K562 (cell line): ENCODE results near the gene C22orf39. TPM values are rescaled to one million over a fixed set of nuclear protein-coding genes. Genes with fewer than 3 reads are reported as not detected.

Experiments
- BRD4 ChIP-seq: fragments of 200-600 bp; sonication (generic); IDR thresholded peaks from 2 replicates; pipeline ENCODE4 v1.6.1; 2017; ENCODE audit warnings: inconsistent platforms
- E4F1 ChIP-seq: fragments of 250-450 bp; sonication (Bioruptor Pico); IDR thresholded peaks from 2 replicates; pipeline ENCODE4 v1.5.0; 2021; ENCODE audit warnings: mild to moderate bottlenecking, borderline replicate concordance
- ELF4 ChIP-seq: fragments of 450-650 bp; formaldehyde crosslinking; IDR thresholded peaks from 2 replicates; pipeline ENCODE4 v1.4.0; 2022; ENCODE audit warnings: missing genetic modification characterization
- FOXA3 ChIP-seq, 2 experiments: fragments of 450-650 bp in 1 of 2; sonication (generic) in 1 of 2; formaldehyde crosslinking; IDR thresholded peaks in 1 of 2; conservative IDR thresholded peaks in 1 of 2; 2 replicates each; pipeline versions ENCODE4 v1.4.0 to v1.8.0; 2020 to 2022; ENCODE audit warnings: mild to moderate bottlenecking in 2 of 2, missing genetic modification reagents in 1 of 2
- HOXB6 ChIP-seq: fragments of 250-450 bp; sonication (Bioruptor Pico); IDR thresholded peaks from 2 replicates; pipeline ENCODE4 v1.5.1; 2022; ENCODE audit warnings: mild to moderate bottlenecking, borderline replicate concordance
- KLF6 ChIP-seq: fragments of 250-450 bp; sonication (Bioruptor Pico); IDR thresholded peaks from 2 replicates; pipeline ENCODE4 v1.4.0; 2020; ENCODE audit warnings: mild to moderate bottlenecking, moderate library complexity, borderline replicate concordance
- MAZ ChIP-seq, 2 experiments: fragments of 450-650 bp in 1 of 2; sonication (generic) in 1 of 2; formaldehyde crosslinking; IDR thresholded peaks in 1 of 2; conservative IDR thresholded peaks in 1 of 2; 2 replicates each; pipeline versions ENCODE4 v1.4.0 to v1.5.0; 2020; ENCODE audit warnings: mild to moderate bottlenecking in 1 of 2, missing genetic modification reagents in 1 of 2
- MITF ChIP-seq: IDR thresholded peaks from 2 replicates; pipeline ENCODE4 v1.6.1; 2014; ENCODE audit warnings: antibody characterized with exemption
- MTA3 ChIP-seq: fragments of 450-650 bp; formaldehyde crosslinking; IDR thresholded peaks from 2 replicates; pipeline ENCODE4 v1.6.1; 2017; ENCODE audit warnings: mild to moderate bottlenecking, borderline replicate concordance
- NFATC3 ChIP-seq: fragments of 450-650 bp; IDR thresholded peaks from 2 replicates; pipeline ENCODE4 v1.6.1; 2017; ENCODE audit warnings: mild to moderate bottlenecking
- RHOXF2B ChIP-seq: fragments of 250-450 bp; sonication (Bioruptor Pico); conservative IDR thresholded peaks from 2 replicates; pipeline ENCODE4 v1.5.1; 2021
- SMAD3 ChIP-seq: fragments of 450-650 bp; formaldehyde crosslinking; conservative IDR thresholded peaks from 2 replicates; pipeline ENCODE4 v1.4.0; 2020; ENCODE audit warnings: mild to moderate bottlenecking
- TEAD1 ChIP-seq, 2 experiments: fragments of 450-650 bp in 1 of 2; sonication (generic) in 1 of 2; formaldehyde crosslinking; IDR thresholded peaks; 2 replicates each; pipeline versions ENCODE4 v1.4.0 to v1.8.0; 2020 to 2022; ENCODE audit warnings: mild to moderate bottlenecking in 2 of 2, missing genetic modification reagents in 1 of 2
- ZFP36 ChIP-seq: fragments of 150-350 bp; IDR thresholded peaks from 2 replicates; pipeline ENCODE4 v1.6.1; 2018; ENCODE audit warnings: low read length, low read depth; ENCODE audit not compliant: partially characterized antibody
- ZKSCAN3 ChIP-seq: fragments of 250-450 bp; sonication (Bioruptor Pico); IDR thresholded peaks from 2 replicates; pipeline ENCODE4 v1.4.0; 2020
- ZNF324 ChIP-seq: fragments of 250-450 bp; sonication (Bioruptor Pico); IDR thresholded peaks from 2 replicates; pipeline ENCODE4 v1.4.0; 2020; ENCODE audit warnings: mild to moderate bottlenecking
- ZNF431 ChIP-seq: sonication (generic); formaldehyde crosslinking; IDR thresholded peaks from 2 replicates; pipeline ENCODE4 v1.8.0; 2022; ENCODE audit warnings: mild to moderate bottlenecking, missing genetic modification reagents
- ZNF583 ChIP-seq: fragments of 250-450 bp; sonication (Bioruptor Pico); IDR thresholded peaks from 2 replicates; pipeline ENCODE4 v1.4.0; 2020
- ZNF778 ChIP-seq: fragments of 450-650 bp; formaldehyde crosslinking; IDR thresholded peaks from 2 replicates; pipeline ENCODE4 v1.4.0; 2020; ENCODE audit warnings: mild to moderate bottlenecking, moderate library complexity
- polyA plus RNA-seq, 8 experiments: library from polyadenylated mRNA; depleted of rRNA in 4 of 8; stranded (reverse) in 5 of 8; unstranded in 3 of 8; fragments of >200 nt; fragmentation: Nextera tagmentation in 2 of 8; fragmentation: Illumina TruSeq in 1 of 8; extraction: Ambion mirVana in 2 of 8; extraction: Trizol in 1 of 8; gene quantifications; 2 replicates each; pipeline versions ENCODE4 v1.2.1 to v1.2.3, GENCODE V29; 2011 to 2014; ENCODE audit warnings: inconsistent platforms in 1 of 8, missing spikeins in 1 of 8
- total RNA-seq, 7 experiments: library from RNA; depleted of rRNA in 6 of 7; stranded (reverse); fragments of >200 nt in 6 of 7; fragmentation: Illumina TruSeq in 2 of 7; extraction: Trizol in 2 of 7; gene quantifications; 2 replicates each; pipeline versions ENCODE4 v1.2.1 to v1.2.3, GENCODE V29; 2011 to 2021; ENCODE audit warnings: low replicate concordance in 1 of 7
- TF ChIP-seq, protein P1 (sequence below): fragments of 250-450 bp; sonication (Bioruptor Pico); IDR thresholded peaks from 2 replicates; pipeline ENCODE4 v1.8.0; 2022; ENCODE audit warnings: inconsistent platforms
- TF ChIP-seq, protein P2 (sequence below), 2 experiments: fragments of 450-650 bp in 1 of 2; sonication (generic) in 1 of 2; formaldehyde crosslinking in 1 of 2; IDR thresholded peaks in 1 of 2; conservative IDR thresholded peaks in 1 of 2; 2 replicates each; pipeline versions ENCODE4 v1.6.1 to v1.8.1; 2016 to 2023; ENCODE audit warnings: mild to moderate bottlenecking in 2 of 2, moderate library complexity in 2 of 2, inconsistent platforms in 1 of 2, missing genetic modification reagents in 1 of 2

Gene C22orf39
- total and polyA plus RNA-seq, 9 of the 15 experiments (the other 6 are each of a cell fraction or from before 2014, with no cell fraction given), result 20.4 to 139 (median 66.8) TPM

GRCh38 chr22:19480173-19480568 is 32.7 kb upstream of the C22orf39 start (continued):
- no peak for TF ChIP-seq ZNF431 (CRISPR knock-in tag)
- TF ChIP-seq HOXB6 (CRISPR knock-in tag), result no peak
- no peak for TF ChIP-seq NFATC3
- TF ChIP-seq ZFP36, result no peak
- TF ChIP-seq E4F1 (CRISPR knock-in tag), result no peak
- peak; percentile 15; the same call in 1 of the 2 replicates for TF ChIP-seq ZKSCAN3 (CRISPR knock-in tag)
- TF ChIP-seq MTA3, result no peak
- no peak for TF ChIP-seq MITF
- peak in 1 of 2 experiments; percentile 52; a peak in 3 of 4 replicates for TF ChIP-seq MAZ (CRISPR knock-in tag; conservative IDR thresholded peaks at IDR 0.05 in 1 of 2, IDR thresholded peaks at IDR 0.05 in 1 of 2)
- no peak for TF ChIP-seq FOXA3 (CRISPR knock-in tag; conservative IDR thresholded peaks at IDR 0.05 in 1 of 2, IDR thresholded peaks at IDR 0.05 in 1 of 2)
- 0 out of 2 replicates have a peak, but pooled peaks have one; percentile 27 for TF ChIP-seq ZNF583
- 0 out of 2 replicates have a peak, but pooled peaks have one; percentile 12 for TF ChIP-seq BRD4
- TF ChIP-seq, protein P1, sequence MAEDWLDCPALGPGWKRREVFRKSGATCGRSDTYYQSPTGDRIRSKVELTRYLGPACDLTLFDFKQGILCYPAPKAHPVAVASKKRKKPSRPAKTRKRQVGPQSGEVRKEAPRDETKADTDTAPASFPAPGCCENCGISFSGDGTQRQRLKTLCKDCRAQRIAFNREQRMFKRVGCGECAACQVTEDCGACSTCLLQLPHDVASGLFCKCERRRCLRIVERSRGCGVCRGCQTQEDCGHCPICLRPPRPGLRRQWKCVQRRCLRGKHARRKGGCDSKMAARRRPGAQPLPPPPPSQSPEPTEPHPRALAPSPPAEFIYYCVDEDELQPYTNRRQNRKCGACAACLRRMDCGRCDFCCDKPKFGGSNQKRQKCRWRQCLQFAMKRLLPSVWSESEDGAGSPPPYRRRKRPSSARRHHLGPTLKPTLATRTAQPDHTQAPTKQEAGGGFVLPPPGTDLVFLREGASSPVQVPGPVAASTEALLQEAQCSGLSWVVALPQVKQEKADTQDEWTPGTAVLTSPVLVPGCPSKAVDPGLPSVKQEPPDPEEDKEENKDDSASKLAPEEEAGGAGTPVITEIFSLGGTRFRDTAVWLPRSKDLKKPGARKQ, result no peak
- TF ChIP-seq, protein P2, sequence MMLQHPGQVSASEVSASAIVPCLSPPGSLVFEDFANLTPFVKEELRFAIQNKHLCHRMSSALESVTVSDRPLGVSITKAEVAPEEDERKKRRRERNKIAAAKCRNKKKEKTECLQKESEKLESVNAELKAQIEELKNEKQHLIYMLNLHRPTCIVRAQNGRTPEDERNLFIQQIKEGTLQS (IDR thresholded peaks at IDR 0.05), result no peak
- TF ChIP-seq, protein P2 (CRISPR knock-in tag; conservative IDR thresholded peaks at IDR 0.05), result no peak
- peak; percentile 89; the same call in 1 of the 2 replicates for TF ChIP-seq RHOXF2B
- TF ChIP-seq ZNF778 (CRISPR knock-in tag), result no peak
- TF ChIP-seq TEAD1 (CRISPR knock-in tag; IDR thresholded peaks at IDR 0.05), result 0 out of 4 replicates have a peak, but pooled peaks of 1 of the 2 experiments have one; percentile 20
- 0 out of 2 replicates have a peak, but pooled peaks have one; percentile 28 for TF ChIP-seq KLF6 (CRISPR knock-in tag)
- peak; percentile 14; the same call in 1 of the 2 replicates for TF ChIP-seq ZNF324 (CRISPR knock-in tag)
- peak; percentile 92 for TF ChIP-seq ELF4 (CRISPR knock-in tag)
- TF ChIP-seq SMAD3 (CRISPR knock-in tag), result no peak
